ENCODE results near the gene AMN1. TPM values are rescaled to one million over a fixed set of nuclear protein-coding genes. Genes with fewer than 3 reads are reported as not detected.

AMN1 gene
- total and polyA plus RNA-seq, 2 of the 4 experiments (the other 2 are of a cell fraction) = 3.4 to 5.2 TPM

GRCh38 chr12:31641509-31642090, 87.2 kb downstream of the AMN1 start:
- Histone ChIP-seq H3K4ac (ENCODE audit: low read depth, low read length) (no peak overlapping the region), H2BK120ac (ENCODE audit: low read depth, low read length) (no peak overlapping the region), H3K9ac (ENCODE audit: low read depth, low read length) (no peak overlapping the region), H2BK20ac (ENCODE audit: low read depth, low read length) (no peak overlapping the region), H4K91ac (ENCODE audit: insufficient read depth, low read depth, low read length) (no peak overlapping the region), H3K4me1 (ENCODE audit: control insufficient read depth, insufficient read depth, low read length) (no peaks in the 10 kb centered on the region), H3K23ac (ENCODE audit: low read depth, low read length) (no peak overlapping the region), H3K79me1 (ENCODE audit: low read depth in 1 of 2, low read length in 2 of 2) (no peaks in the 10 kb centered on the region), H2BK15ac (ENCODE audit: low read depth, low read length) (no peak overlapping the region), H2AFZ (replicated peaks; ENCODE audit: low read length, poor library complexity) (no peak overlapping the region), H2AK5ac (ENCODE audit: low read depth, low read length) (no peak overlapping the region), H3K4me2 (ENCODE audit: low read depth, low read length) (no peak overlapping the region), H3K36me3 (ENCODE audit: control insufficient read depth, insufficient read depth, low read length) (no peaks in the 10 kb centered on the region), H2BK5ac (ENCODE audit: low read depth, low read length, poor library complexity, severe bottlenecking) (no peak overlapping the region), H3K14ac (replicated peaks; ENCODE audit: low read depth, low read length) (no peak overlapping the region), H3K9me3 (ENCODE audit: control insufficient read depth, insufficient read depth, low read length) (no peaks in the 10 kb centered on the region), H3K27me3 (ENCODE audit: control insufficient read depth, insufficient read depth, low read length) (peaks cover 10% of the 10 kb centered on the region), H4K8ac (ENCODE audit: low read depth in 2 of 2, low read length in 2 of 2) (no peak overlapping the region), H3K56ac (ENCODE audit: extremely low read depth, insufficient read depth, low read length) (no peak overlapping the region), H4K20me1 (ENCODE audit: insufficient read depth, low read length) (no peaks in the 10 kb centered on the region), H3K4me3 (ENCODE audit: insufficient read depth, low read depth, low read length) (no peak overlapping the region), H3K18ac (ENCODE audit: low read depth, low read length) (no peak overlapping the region), H3K9me1 (ENCODE audit: insufficient read depth, low read length) (no peaks in the 10 kb centered on the region), H2AK9ac (replicated peaks; ENCODE audit: low read depth, low read length, poor library complexity) (no peak overlapping the region), H3K27ac (ENCODE audit: insufficient read depth, low read length) (no peak overlapping the region), H4K5ac (ENCODE audit: low read depth, low read length) (no peak overlapping the region)
- dilution Hi-C loops (cut with HindIII; ENCODE audit: low sequenced_read_pairs, unreplicated experiment) = no loop called here
- BruUV-seq (replicated peaks) = no TSS peak
- DNase-seq (no peak), ATAC-seq (ENCODE audit: low read depth) (no peak)
- WGBS, 2 experiments (ENCODE audit: extremely low coverage in 2 of 2, insufficient read length in 1 of 2) = 42% methylated on average over 4 of the region's 11 CpGs; no CpG with 5 or more reads in 1 of the 2 experiments
- POLR2A ChIA-PET (ENCODE audit: unreplicated experiment) = no interaction called here
- intact Hi-C loops (cut with micrococcal nuclease) = no loop called here
- TF ChIP-seq CHD1 (IDR thresholded peaks at IDR 0.05; ENCODE audit: low read depth, low read length) (no peak), RCOR1 (IDR thresholded peaks at IDR 0.05; ENCODE audit: insufficient replicate concordance, low read length) (no peak), POLR2A (IDR thresholded peaks at IDR 0.05; ENCODE audit: low read depth, low read length) (no peak), CEBPB (IDR thresholded peaks at IDR 0.05; ENCODE audit: low read depth, low read length) (no peak), BHLHE40 (IDR thresholded peaks at IDR 0.05; ENCODE audit: low read depth, low read length) (no peak), RFX5 (IDR thresholded peaks at IDR 0.05; ENCODE audit: low read depth, low read length) (no peak), USF2 (IDR thresholded peaks at IDR 0.05; ENCODE audit: low read depth, low read length) (no peak), MXI1 (IDR thresholded peaks at IDR 0.05; ENCODE audit: borderline replicate concordance, low read depth, low read length) (no peak), ELK1 (IDR thresholded peaks at IDR 0.05; ENCODE audit: borderline replicate concordance, low read depth, low read length) (no peak)
- CTCF ChIA-PET = no interaction called here
- in situ Hi-C loops (cut with MboI; ENCODE audit: low sequenced_read_pairs) = no loop called here
